Mesenchymal stem cell (in vitro differentiated cells and primary cell): ENCODE measurements around the gene SPTA1.

Source experiments
- DNase-seq: peaks from one replicate; pipeline ENCODE4 v3.0.0-alpha.2; 2013
- H2AFZ ChIP-seq: one replicate; pipeline ENCODE4 v1.6.1; 2013; ENCODE audit warnings: low read depth, mild to moderate bottlenecking, control low read depth, inconsistent platforms, low read length, moderate library complexity
- H2AK5ac ChIP-seq: 2 replicates; pipeline ENCODE4 v1.6.1; 2013; ENCODE audit warnings: low read length, moderate library complexity, mild to moderate bottlenecking, inconsistent platforms; ENCODE audit not compliant: severe bottlenecking
- H2BK120ac ChIP-seq: one replicate; pipeline ENCODE4 v1.6.1; 2013; ENCODE audit warnings: low read depth, mild to moderate bottlenecking, inconsistent platforms, low read length, moderate library complexity
- H2BK12ac ChIP-seq, 2 experiments: one replicate each; pipeline ENCODE4 v1.6.1; 2013; ENCODE audit warnings: inconsistent platforms in 2 of 2, low read length in 2 of 2, mild to moderate bottlenecking in 2 of 2, moderate library complexity in 2 of 2, control low read depth in 1 of 2
- H2BK15ac ChIP-seq: one replicate; pipeline ENCODE4 v1.6.1; 2013; ENCODE audit warnings: mild to moderate bottlenecking, low read depth, inconsistent platforms; ENCODE audit not compliant: poor library complexity, severe bottlenecking
- H2BK5ac ChIP-seq: 2 replicates; pipeline ENCODE4 v1.6.1; 2013; ENCODE audit warnings: low read depth, mild to moderate bottlenecking, low read length, control low read depth, inconsistent platforms; ENCODE audit not compliant: poor library complexity, severe bottlenecking
- H3K14ac ChIP-seq, 2 experiments: one replicate each; pipeline ENCODE4 v1.6.1; 2013; ENCODE audit warnings: inconsistent platforms in 2 of 2, low read length in 2 of 2, control low read depth in 1 of 2, mild to moderate bottlenecking in 1 of 2, moderate library complexity in 1 of 2
- H3K18ac ChIP-seq, 2 experiments: one replicate each; pipeline ENCODE4 v1.6.1; 2013; ENCODE audit warnings: inconsistent platforms in 2 of 2, low read length in 2 of 2, control low read depth in 1 of 2, low read depth in 1 of 2, mild to moderate bottlenecking in 1 of 2
- H3K23ac ChIP-seq, 2 experiments: one replicate each; pipeline ENCODE4 v1.6.1; 2013; ENCODE audit warnings: inconsistent platforms in 2 of 2, low read length in 2 of 2, mild to moderate bottlenecking in 2 of 2, moderate library complexity in 2 of 2, control low read depth in 1 of 2
- H3K27ac ChIP-seq: 2 replicates; pipeline ENCODE4 v1.5.1; 2013; ENCODE audit warnings: mild to moderate bottlenecking, moderate library complexity, low read length, control low read depth, inconsistent platforms; ENCODE audit not compliant: poor library complexity, severe bottlenecking
- H3K27me3 ChIP-seq, 2 experiments: 2 replicates each; pipeline versions ENCODE4 v1.6.1 to v1.7.0; 2013; ENCODE audit warnings: low read length in 2 of 2, mild to moderate bottlenecking in 2 of 2, moderate library complexity in 2 of 2, control low read depth in 1 of 2, inconsistent platforms in 1 of 2; ENCODE audit not compliant: control insufficient read depth in 1 of 2, insufficient read depth in 1 of 2
- H3K36me3 ChIP-seq, 2 experiments: 2 replicates each; pipeline versions ENCODE4 v1.6.1 to v1.7.0; 2013; ENCODE audit warnings: low read length in 2 of 2, control low read depth in 1 of 2, inconsistent platforms in 1 of 2, low read depth in 1 of 2, mild to moderate bottlenecking in 1 of 2; ENCODE audit not compliant: insufficient read depth in 2 of 2, control insufficient read depth in 1 of 2
- H3K4ac ChIP-seq, 2 experiments: one replicate each; pipeline ENCODE4 v1.6.1; 2013; ENCODE audit warnings: inconsistent platforms in 2 of 2, low read length in 2 of 2, mild to moderate bottlenecking in 2 of 2, moderate library complexity in 2 of 2, control low read depth in 1 of 2, low read depth in 1 of 2
- H3K4me1 ChIP-seq: 2 replicates; pipeline ENCODE4 v1.6.1; 2013; ENCODE audit warnings: low read depth, low read length, control low read depth; ENCODE audit not compliant: control insufficient read depth, insufficient read depth
- H3K4me2 ChIP-seq: 2 replicates; pipeline ENCODE4 v1.6.1; 2013; ENCODE audit warnings: low read length, mild to moderate bottlenecking, inconsistent platforms; ENCODE audit not compliant: poor library complexity, severe bottlenecking
- H3K4me3 ChIP-seq, 2 experiments: 2 replicates each; pipeline versions ENCODE4 v1.5.1 to v1.7.0; 2013; ENCODE audit warnings: low read length in 2 of 2, mild to moderate bottlenecking in 2 of 2, control low read depth in 1 of 2, low read depth in 1 of 2; ENCODE audit not compliant: insufficient read depth in 1 of 2
- H3K79me1 ChIP-seq: replicated peaks from 2 replicates; pipeline ENCODE4 v1.6.1; 2013; ENCODE audit warnings: mild to moderate bottlenecking, control low read depth, low read length, inconsistent platforms; ENCODE audit not compliant: poor library complexity, severe bottlenecking
- H3K9ac ChIP-seq: 2 replicates; pipeline ENCODE4 v1.7.0; 2013; ENCODE audit warnings: mild to moderate bottlenecking, low read length, moderate library complexity
- H3K9me3 ChIP-seq: 2 replicates; pipeline ENCODE4 v1.7.0; 2013; ENCODE audit warnings: mild to moderate bottlenecking, low read length; ENCODE audit not compliant: control insufficient read depth
- H4K8ac ChIP-seq: one replicate; pipeline ENCODE4 v1.6.1; 2013; ENCODE audit warnings: inconsistent platforms, mild to moderate bottlenecking, low read length, moderate library complexity
- H4K91ac ChIP-seq: one replicate; pipeline ENCODE4 v1.6.1; 2013; ENCODE audit warnings: mild to moderate bottlenecking, low read length, inconsistent platforms
- WGBS: methylation state at CpG from one replicate; pipeline ENCODE4 v1.1.7; 2013; ENCODE audit warnings: mixed read lengths; 5-methylcytosine and 5-hydroxymethylcytosine counted together

Gene SPTA1

DNA sequence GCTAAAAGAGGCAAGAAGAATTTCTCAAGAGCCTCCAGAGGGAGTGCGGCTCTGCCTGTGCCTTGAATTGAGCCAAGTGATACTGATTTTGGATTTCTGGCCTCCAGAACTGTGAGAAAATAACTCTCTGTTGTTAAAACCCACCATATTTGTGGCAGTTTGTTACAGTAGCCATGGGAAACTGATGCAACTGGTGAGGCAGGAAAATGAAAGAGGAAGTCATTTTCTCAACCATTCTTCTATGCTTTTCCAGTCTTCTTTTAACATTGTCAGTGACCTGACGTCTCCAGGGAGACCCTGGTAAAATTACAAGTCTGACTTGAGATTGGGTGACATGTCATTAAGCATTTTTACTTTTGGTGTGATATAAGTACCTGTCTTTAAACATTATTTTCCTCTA lies 121.9 kb downstream of the SPTA1 start:
- no peaks in the 10 kb centered on the region for H3K9me3 ChIP-seq

DNA sequence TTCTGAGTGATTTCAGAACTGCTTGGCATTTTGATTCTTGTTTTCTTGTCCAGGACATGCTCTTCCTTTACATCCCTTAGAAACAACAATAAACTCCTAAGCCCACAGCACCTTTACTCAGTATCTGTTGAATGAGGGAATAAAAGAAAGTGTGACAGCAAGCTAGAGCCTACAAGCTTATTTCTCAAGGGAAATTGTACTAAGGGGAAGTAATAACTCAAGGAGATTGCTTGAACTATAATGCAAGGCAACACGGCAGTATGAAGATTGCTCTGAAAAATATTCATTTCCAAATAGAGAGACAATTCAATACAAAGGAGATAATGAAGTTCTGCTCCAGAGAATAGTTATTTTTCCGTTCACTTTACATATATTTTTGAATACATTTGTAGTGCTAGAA lies 122.7 kb downstream of the SPTA1 start:
- no peaks in the 10 kb centered on the region for H3K36me3 ChIP-seq
- no peak overlapping the region for H3K9ac ChIP-seq
- H3K18ac ChIP-seq, result no peak overlapping the region
- no peaks in the 10 kb centered on the region for H3K9me3 ChIP-seq
- no peaks in the 10 kb centered on the region for H3K4me1 ChIP-seq
- no peaks in the 10 kb centered on the region for H3K79me1 ChIP-seq
- no peak overlapping the region for H2BK120ac ChIP-seq
- no peak overlapping the region for H3K4ac ChIP-seq
- H4K8ac ChIP-seq, result no peak overlapping the region
- no peak overlapping the region for H3K14ac ChIP-seq
- H3K4me3 ChIP-seq, result no peak overlapping the region
- H3K4me2 ChIP-seq, result no peak overlapping the region
- H2AFZ ChIP-seq, result no peak overlapping the region
- no CpG with 5 or more reads among the region's 2 CpGs for WGBS
- H2BK5ac ChIP-seq, result no peak overlapping the region
- H3K27me3 ChIP-seq, result no peaks in the 10 kb centered on the region
- no peak overlapping the region for H2AK5ac ChIP-seq
- H3K27ac ChIP-seq, result no peak overlapping the region
- no peak overlapping the region for H4K91ac ChIP-seq
- H2BK12ac ChIP-seq, result no peak overlapping the region
- H2BK15ac ChIP-seq, result no peak overlapping the region
- H3K23ac ChIP-seq, result no peak overlapping the region
- no peak for DNase-seq

More for the DNA sequence above, 121.9 kb downstream of the SPTA1 start:
- no peaks in the 10 kb centered on the region for H3K4me1 ChIP-seq
- no peak overlapping the region for H3K4me2 ChIP-seq
- no peak overlapping the region for H3K4me3 ChIP-seq
- no peak overlapping the region for H3K4ac ChIP-seq
- no peaks in the 10 kb centered on the region for H3K79me1 ChIP-seq
- H3K14ac ChIP-seq, result no peak overlapping the region
- no peak overlapping the region for H2BK5ac ChIP-seq
- no peak overlapping the region for H3K18ac ChIP-seq
- H4K91ac ChIP-seq, result no peak overlapping the region
- H3K9ac ChIP-seq, result no peak overlapping the region
- no peak overlapping the region for H4K8ac ChIP-seq
- no peak overlapping the region for H2BK12ac ChIP-seq
- no peaks in the 10 kb centered on the region for H3K36me3 ChIP-seq
- no peak overlapping the region for H3K27ac ChIP-seq
- H2BK120ac ChIP-seq, result no peak overlapping the region
- H3K27me3 ChIP-seq, result no peaks in the 10 kb centered on the region
- H3K23ac ChIP-seq, result no peak overlapping the region
- WGBS, result 92% methylated on average over 1 of the region's 2 CpGs
- H2AK5ac ChIP-seq, result no peak overlapping the region
- H2BK15ac ChIP-seq, result no peak overlapping the region
- H2AFZ ChIP-seq, result no peak overlapping the region
- no peak for DNase-seq
